GM13977 (cell line): Measurements from ENCODE around the gene GPX4.

Experiments
- DNase-seq: peaks from one replicate; pipeline ENCODE4 v3.0.0; 2012; ENCODE audit warnings: low spot score
- in situ Hi-C: fragments of 300-500 bp; cut with MboI; formaldehyde crosslinking; loops from one replicate; pipeline ENCODE4 v1.12.0; 2022; ENCODE audit warnings: low sequenced_read_pairs, low pct_unique_long_range_greater_than_20kb, mixed read lengths, inconsistent platforms; ENCODE audit not compliant: unreplicated experiment
- TF ChIP-seq, protein P1 (sequence below): IDR thresholded peaks from 2 replicates; pipeline ENCODE4 v1.5.1; 2012; ENCODE audit warnings: mild to moderate bottlenecking, control low read depth; ENCODE audit not compliant: insufficient read depth; ENCODE audit errors: extremely low read depth, missing control alignments

Gene GPX4

DNA sequence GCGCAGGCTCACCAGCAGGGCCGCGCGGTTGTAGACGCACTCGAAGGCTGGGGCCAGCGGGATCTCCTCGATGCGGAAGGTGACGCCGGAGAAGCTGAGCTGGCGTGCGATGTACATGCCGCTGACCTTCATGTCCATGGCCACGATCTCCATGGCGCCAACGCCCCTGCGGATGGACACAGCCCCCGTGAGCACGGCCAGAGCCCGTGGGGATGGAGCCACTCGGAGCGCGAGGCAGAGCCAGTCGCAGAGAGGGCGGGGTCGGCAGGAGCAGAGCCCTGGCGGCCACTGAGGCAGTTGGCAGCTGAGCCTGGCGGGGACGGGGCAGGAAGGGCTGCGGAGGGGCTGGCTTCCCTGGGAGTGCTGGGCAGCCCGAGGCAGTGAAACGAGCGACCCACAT, 15.2 kb downstream of the GPX4 start:
- no peak for DNase-seq
- in situ Hi-C loops: loop anchor here (10.0 kb wide), 1 partner anchor 76 kb away; no protein-coding TSS in a partner anchor
- TF ChIP-seq, protein P1, sequence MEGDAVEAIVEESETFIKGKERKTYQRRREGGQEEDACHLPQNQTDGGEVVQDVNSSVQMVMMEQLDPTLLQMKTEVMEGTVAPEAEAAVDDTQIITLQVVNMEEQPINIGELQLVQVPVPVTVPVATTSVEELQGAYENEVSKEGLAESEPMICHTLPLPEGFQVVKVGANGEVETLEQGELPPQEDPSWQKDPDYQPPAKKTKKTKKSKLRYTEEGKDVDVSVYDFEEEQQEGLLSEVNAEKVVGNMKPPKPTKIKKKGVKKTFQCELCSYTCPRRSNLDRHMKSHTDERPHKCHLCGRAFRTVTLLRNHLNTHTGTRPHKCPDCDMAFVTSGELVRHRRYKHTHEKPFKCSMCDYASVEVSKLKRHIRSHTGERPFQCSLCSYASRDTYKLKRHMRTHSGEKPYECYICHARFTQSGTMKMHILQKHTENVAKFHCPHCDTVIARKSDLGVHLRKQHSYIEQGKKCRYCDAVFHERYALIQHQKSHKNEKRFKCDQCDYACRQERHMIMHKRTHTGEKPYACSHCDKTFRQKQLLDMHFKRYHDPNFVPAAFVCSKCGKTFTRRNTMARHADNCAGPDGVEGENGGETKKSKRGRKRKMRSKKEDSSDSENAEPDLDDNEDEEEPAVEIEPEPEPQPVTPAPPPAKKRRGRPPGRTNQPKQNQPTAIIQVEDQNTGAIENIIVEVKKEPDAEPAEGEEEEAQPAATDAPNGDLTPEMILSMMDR: no peak

GRCh38 chr19:1119475-1120217, 15.9 kb downstream of the GPX4 start:
- in situ Hi-C loops: loop anchor here (10.0 kb wide), 1 partner anchor 75 kb away; no protein-coding TSS in a partner anchor
- TF ChIP-seq, protein P1: no peak
- no peak for DNase-seq

DNA sequence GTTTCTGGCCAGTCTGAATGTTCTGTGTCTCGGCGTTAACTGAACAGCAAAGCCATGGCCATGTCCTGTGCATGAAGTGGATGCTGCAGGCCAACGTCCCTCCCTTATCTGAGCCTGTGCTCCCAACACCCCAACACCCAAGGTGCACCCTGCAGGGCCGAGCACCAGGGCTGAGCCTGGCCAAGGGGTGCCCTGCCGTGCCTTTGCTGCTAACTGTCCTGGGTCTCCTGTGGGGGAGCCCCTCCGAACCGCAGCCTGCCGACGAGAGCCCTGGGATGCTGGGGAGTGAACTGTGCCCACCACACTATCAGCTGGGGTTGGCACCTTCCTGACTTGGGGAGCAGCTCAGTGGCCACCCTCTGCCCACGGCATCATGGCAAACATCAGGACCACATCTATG, 17.6 kb downstream of the GPX4 start:
- DNase-seq: no peak
- in situ Hi-C loops: no loop called here
- TF ChIP-seq, protein P1: no peak

GRCh38 chr19:1122021-1122971, 18.5 kb downstream of the GPX4 start:
- in situ Hi-C loops: no loop called here
- DNase-seq: no peak
- TF ChIP-seq, protein P1: no peak

DNA sequence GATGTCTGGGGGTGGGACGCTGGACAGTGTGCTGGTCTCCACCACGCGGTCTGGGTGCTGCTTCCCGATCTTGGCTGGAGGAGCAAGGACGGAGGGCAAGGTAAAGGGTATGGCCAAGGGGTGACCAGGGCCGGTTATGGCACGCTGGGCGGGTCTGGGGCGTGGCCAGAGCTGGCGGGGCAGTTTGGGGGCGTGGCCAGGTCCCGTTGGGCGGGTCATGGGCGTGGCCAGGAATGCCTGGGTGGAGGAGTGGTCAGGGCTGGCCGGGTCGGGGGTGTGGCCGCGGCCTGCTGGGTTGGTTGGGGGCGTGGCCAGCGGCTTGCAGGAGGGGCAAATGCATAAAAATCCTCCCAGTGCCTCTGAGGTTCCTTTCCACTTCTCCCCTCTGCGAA, 19.2 kb downstream of the GPX4 start:
- peak; percentile 93 for DNase-seq
- in situ Hi-C loops: no loop called here
- TF ChIP-seq, protein P1: no peak

- TF ChIP-seq, protein P1: no peak
- no peak for DNase-seq
- in situ Hi-C loops: no loop called here
Observed at GRCh38 chr19:1123381-1123780, 19.6 kb downstream of the GPX4 start.
